Breast epithelium (tissue), 4 donors: ENCODE measurements around the gene MYBPH. TPM values are rescaled to one million over a fixed set of nuclear protein-coding genes. Genes with fewer than 3 reads are reported as not detected.

Experiments
- DNase-seq, 2 donors: peaks; one replicate each; pipeline ENCODE4 v3.0.0-alpha.2; 2019; ENCODE audit warnings: low spot score in 2 of 2
- H3K27ac ChIP-seq, 2 donors: fragments of 200-600 bp; sonication (generic) in 1 of 2; one replicate each; pipeline ENCODE4 v1.5.1; 2016 to 2019; ENCODE audit warnings: mild to moderate bottlenecking in 1 of 2
- H3K27me3 ChIP-seq, 2 donors: fragments of 200-600 bp; sonication (generic) in 1 of 2; one replicate each; pipeline versions ENCODE4 v1.5.1 to v1.6.0; 2017 to 2019; ENCODE audit warnings: control low read depth in 1 of 2, mild to moderate bottlenecking in 1 of 2
- H3K36me3 ChIP-seq: fragments of 200-600 bp; one replicate; pipeline ENCODE4 v1.5.1; 2019
- H3K4me1 ChIP-seq, 2 donors: fragments of 200-600 bp; sonication (generic); one replicate each; pipeline ENCODE4 v1.5.1; 2016 to 2019; ENCODE audit warnings: control low read depth in 1 of 2
- H3K4me3 ChIP-seq, 3 donors: fragments of 200-600 bp; sonication (generic); 1 replicate in 2 of 3; 2 replicates in 1 of 3; pipeline ENCODE4 v1.5.1; 2016 to 2019; ENCODE audit warnings: mild to moderate bottlenecking in 3 of 3, moderate library complexity in 2 of 3
- H3K9me3 ChIP-seq, 2 donors: fragments of 200-600 bp; sonication (generic) in 1 of 2; one replicate each; pipeline ENCODE4 v1.5.1; 2016 to 2019; ENCODE audit warnings: control low read depth in 1 of 2
- CTCF ChIP-seq, 3 donors: fragments of 450-650 bp; IDR thresholded peaks; one replicate each; pipeline ENCODE4 v1.5.1; 2016 to 2017; ENCODE audit warnings: antibody characterized with exemption in 3 of 3, mild to moderate bottlenecking in 3 of 3, moderate library complexity in 3 of 3
- POLR2A ChIP-seq: fragments of 450-650 bp; IDR thresholded peaks from one replicate; pipeline ENCODE4 v1.6.1; 2016; ENCODE audit warnings: antibody characterized with exemption, mild to moderate bottlenecking, moderate library complexity
- POLR2AphosphoS5 ChIP-seq, 3 donors: sonication (generic); formaldehyde crosslinking; IDR thresholded peaks; one replicate each; pipeline ENCODE4 v1.6.1; 2017; ENCODE audit warnings: antibody characterized with exemption in 3 of 3
- intact Hi-C: fragments of 100-400 bp; cut with DNase I; formaldehyde crosslinking; loops from one replicate; pipeline ENCODE4 v1.15.1; 2023; ENCODE audit warnings: low total_unique reads
- total RNA-seq, 3 donors: library from RNA; depleted of rRNA; stranded (reverse); fragments of >200 nt; gene quantifications; one replicate each; pipeline ENCODE4 v1.1.0, GENCODE V29; 2016

The MYBPH gene
- total RNA-seq, 3 donors from 2014 or later: 0.66 TPM; not detected in 2

- Histone ChIP-seq H3K27ac (peak overlapping the region; percentile 86 to 93), H3K9me3 (no peaks in the 10 kb centered on the region), H3K36me3 (no peaks in the 10 kb centered on the region), H3K4me1 (peaks cover 0 to 14% of the 10 kb centered on the region in 2 donors), H3K27me3 (no peaks in the 10 kb centered on the region), H3K4me3 (peak overlapping the region in 2 of 3 donors; percentile 16 to 65)
- no peak for TF ChIP-seq POLR2A
- TF ChIP-seq CTCF (IDR thresholded peaks at IDR 0.05): no peak
- TF ChIP-seq POLR2AphosphoS5 (IDR thresholded peaks at IDR 0.05): no peak
- no peak for DNase-seq
- intact Hi-C loops: no loop called here
Measured at GRCh38 chr1:203185061-203185461, 9.4 kb upstream of the MYBPH start.

- DNase-seq: peak in 1 of 2 donors; percentile 28
- intact Hi-C loops: no loop called here
- no peak for TF ChIP-seq POLR2A
Measured at GRCh38 chr1:203184467-203184866, 8.8 kb upstream of the MYBPH start.

GRCh38 chr1:203183828-203184227 is 8.2 kb upstream of the MYBPH start:
- intact Hi-C loops: no loop called here
- H3K4me3 ChIP-seq: peak overlapping the region in 1 of 3 donors; percentile 65
- DNase-seq: no peak
- TF ChIP-seq POLR2AphosphoS5 (IDR thresholded peaks at IDR 0.05) (no peak), POLR2A (no peak), CTCF (IDR thresholded peaks at IDR 0.05) (no peak)
- H3K36me3 ChIP-seq: no peaks in the 10 kb centered on the region
- no peaks in the 10 kb centered on the region for H3K9me3 ChIP-seq
- H3K27ac ChIP-seq: peak overlapping the region; percentile 86 to 93
- H3K4me1 ChIP-seq: peaks cover 0 to 14% of the 10 kb centered on the region in 2 donors
- no peaks in the 10 kb centered on the region for H3K27me3 ChIP-seq

More at GRCh38 chr1:203184467-203184866, 8.8 kb upstream of the MYBPH start:
- Histone ChIP-seq H3K36me3 (no peaks in the 10 kb centered on the region), H3K4me1 (peaks cover 0 to 14% of the 10 kb centered on the region in 2 donors), H3K9me3 (no peaks in the 10 kb centered on the region), H3K4me3 (peak overlapping the region in 1 of 3 donors; percentile 65), H3K27ac (peak overlapping the region; percentile 86 to 93), H3K27me3 (no peaks in the 10 kb centered on the region)

GRCh38 chr1:203182387-203182953 is 6.8 kb upstream of the MYBPH start:
- Histone ChIP-seq H3K36me3 (no peaks in the 10 kb centered on the region), H3K27ac (peak overlapping the region; percentile 86 to 93), H3K27me3 (no peaks in the 10 kb centered on the region), H3K4me3 (peak overlapping the region in 1 of 3 donors; percentile 65), H3K9me3 (no peaks in the 10 kb centered on the region), H3K4me1 (peaks cover 0 to 3% of the 10 kb centered on the region in 2 donors)
- intact Hi-C loops: no loop called here
- TF ChIP-seq POLR2AphosphoS5 (IDR thresholded peaks at IDR 0.05): no peak
- TF ChIP-seq CTCF (IDR thresholded peaks at IDR 0.05): no peak
- TF ChIP-seq POLR2A: no peak
- DNase-seq: peak in 1 of 2 donors; percentile 17

GRCh38 chr1:203181586-203182386 is 6.2 kb upstream of the MYBPH start:
- Histone ChIP-seq H3K36me3 (no peaks in the 10 kb centered on the region), H3K4me3 (peak overlapping the region in 1 of 3 donors; percentile 65), H3K27me3 (no peaks in the 10 kb centered on the region), H3K9me3 (no peaks in the 10 kb centered on the region), H3K4me1 (no peaks in the 10 kb centered on the region), H3K27ac (peak overlapping the region; percentile 86 to 93)
- intact Hi-C loops: no loop called here
- TF ChIP-seq CTCF (IDR thresholded peaks at IDR 0.05): no peak
- no peak for TF ChIP-seq POLR2A
- TF ChIP-seq POLR2AphosphoS5 (IDR thresholded peaks at IDR 0.05): no peak
- DNase-seq: peak in 1 of 2 donors; percentile 40
